ENCODE results near the gene SOWAHA.

Gene SOWAHA

GRCh38 chr5:132807163-132807838 lies 5.8 kb upstream of the SOWAHA start:
- DNase-seq (ENCODE audit: low spot score) = peak; percentile 80

DNA sequence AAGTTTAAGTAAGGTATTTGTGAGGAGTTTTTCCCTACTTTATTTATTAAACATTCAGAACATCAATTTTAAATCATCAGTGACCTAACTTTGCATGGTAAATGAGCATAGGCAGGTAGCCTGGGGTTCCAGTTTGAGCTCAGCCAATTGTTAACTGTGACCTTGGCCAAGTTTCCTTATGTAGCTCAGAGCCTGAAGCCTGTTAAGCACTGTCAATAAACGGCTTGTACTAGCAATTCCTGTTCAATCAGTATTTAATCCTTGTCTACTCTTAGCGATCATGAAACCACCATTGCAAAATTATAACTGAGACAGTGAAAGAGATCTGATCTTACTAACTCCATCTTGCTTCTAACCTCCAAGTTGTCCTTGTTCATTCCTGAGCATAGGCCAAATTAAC lies 4.7 kb upstream of the SOWAHA start:
- DNase-seq (ENCODE audit: low spot score) = no peak

DNA sequence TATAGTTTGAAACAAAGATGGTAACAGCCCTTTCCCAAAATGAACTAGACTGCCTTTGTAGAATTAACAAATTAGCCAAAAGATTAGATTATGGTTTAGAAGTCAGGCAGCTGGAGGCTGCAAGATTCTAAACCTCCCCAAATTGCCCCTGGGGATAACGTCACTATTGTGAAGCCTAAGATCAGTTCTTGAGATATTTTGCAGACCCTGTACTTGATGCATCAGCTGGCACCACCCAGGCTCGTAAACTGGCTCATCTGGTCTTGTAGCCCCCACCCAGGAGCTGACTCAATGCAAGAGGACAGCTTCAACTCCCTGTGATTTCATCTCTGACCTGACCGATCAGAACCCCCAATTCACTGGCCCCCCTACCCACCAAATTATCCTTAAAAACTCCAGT lies 4.2 kb upstream of the SOWAHA start:
- DNase-seq (ENCODE audit: low spot score) = no peak

DNA sequence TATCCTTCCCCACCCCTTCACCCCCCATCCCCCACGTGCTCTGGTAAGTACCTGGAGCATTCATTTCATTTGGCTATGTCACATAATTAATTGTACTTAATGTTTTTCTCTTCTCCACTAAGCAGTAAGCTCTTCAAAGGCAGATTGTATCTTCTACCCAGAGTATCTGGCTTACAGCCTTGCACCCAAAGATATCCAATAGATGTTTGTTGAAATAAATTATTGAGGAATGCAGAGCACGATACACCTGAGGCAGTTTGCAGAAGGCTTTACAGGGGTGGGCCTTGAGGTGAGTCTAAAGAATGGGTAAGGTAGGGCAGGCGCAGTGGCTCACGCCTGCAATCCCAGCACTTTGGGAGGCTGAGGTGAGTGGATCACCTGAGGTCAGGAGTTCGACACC lies 2.5 kb upstream of the SOWAHA start:
- no peak for DNase-seq (ENCODE audit: low spot score)

DNA sequence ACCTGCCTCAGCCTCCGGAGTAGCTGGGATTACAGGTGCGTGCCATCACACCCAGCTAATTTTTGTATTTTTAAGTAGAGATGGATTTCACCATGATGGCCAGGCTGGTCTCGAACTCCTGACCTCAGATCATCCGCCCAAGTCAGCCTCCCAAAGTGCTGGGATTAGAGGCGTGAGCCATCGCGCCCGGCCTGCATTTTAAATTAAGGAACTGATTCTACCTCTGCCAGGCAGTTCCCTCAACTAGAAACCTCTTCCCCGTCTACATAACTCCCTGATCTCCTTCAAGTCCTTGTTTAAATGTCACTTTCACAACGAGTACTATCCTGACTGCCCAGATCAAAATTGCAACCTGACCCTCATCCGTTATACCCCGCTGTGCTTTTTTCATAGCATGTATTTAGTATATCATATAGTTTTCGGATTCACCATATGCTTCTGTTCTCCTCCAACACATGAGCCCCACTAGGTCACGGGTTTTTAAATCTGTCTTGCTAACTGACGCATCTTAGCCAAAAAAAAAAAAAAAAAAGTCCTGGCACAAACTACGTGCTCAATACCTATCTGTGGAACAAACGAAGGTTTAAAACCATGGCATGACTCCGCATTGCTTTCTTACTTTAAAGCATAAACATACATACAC lies 858 bp upstream of the SOWAHA start:
- DNase-seq (ENCODE audit: low spot score) = no peak

DNA sequence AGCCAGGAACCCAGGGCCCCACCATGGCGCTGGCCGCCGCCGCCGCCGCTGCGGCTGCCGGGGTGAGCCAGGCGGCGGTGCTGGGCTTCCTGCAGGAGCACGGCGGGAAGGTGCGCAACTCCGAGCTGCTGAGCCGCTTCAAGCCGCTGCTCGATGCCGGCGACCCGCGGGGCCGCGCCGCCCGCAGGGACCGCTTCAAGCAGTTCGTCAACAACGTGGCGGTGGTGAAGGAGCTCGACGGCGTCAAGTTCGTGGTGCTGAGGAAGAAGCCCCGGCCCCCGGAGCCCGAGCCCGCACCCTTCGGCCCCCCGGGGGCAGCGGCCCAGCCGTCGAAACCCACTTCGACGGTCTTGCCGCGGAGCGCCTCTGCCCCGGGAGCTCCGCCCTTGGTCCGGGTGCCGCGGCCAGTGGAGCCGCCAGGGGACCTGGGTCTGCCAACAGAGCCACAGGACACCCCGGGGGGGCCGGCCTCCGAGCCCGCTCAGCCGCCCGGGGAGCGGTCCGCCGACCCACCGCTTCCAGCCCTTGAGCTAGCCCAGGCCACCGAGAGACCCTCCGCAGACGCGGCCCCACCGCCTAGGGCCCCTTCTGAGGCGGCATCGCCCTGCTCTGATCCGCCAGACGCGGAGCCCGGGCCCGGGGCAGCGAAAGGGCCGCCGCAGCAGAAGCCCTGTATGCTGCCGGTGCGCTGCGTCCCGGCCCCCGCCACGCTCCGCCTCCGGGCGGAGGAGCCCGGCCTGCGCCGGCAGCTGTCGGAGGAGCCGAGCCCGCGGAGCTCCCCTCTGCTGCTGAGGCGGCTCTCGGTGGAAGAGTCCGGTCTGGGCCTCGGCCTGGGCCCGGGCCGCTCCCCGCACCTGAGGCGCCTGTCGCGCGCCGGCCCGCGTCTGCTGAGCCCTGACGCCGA lies 749 bp downstream of the SOWAHA start:
- DNase-seq (ENCODE audit: low spot score) = peak; percentile 68

DNA sequence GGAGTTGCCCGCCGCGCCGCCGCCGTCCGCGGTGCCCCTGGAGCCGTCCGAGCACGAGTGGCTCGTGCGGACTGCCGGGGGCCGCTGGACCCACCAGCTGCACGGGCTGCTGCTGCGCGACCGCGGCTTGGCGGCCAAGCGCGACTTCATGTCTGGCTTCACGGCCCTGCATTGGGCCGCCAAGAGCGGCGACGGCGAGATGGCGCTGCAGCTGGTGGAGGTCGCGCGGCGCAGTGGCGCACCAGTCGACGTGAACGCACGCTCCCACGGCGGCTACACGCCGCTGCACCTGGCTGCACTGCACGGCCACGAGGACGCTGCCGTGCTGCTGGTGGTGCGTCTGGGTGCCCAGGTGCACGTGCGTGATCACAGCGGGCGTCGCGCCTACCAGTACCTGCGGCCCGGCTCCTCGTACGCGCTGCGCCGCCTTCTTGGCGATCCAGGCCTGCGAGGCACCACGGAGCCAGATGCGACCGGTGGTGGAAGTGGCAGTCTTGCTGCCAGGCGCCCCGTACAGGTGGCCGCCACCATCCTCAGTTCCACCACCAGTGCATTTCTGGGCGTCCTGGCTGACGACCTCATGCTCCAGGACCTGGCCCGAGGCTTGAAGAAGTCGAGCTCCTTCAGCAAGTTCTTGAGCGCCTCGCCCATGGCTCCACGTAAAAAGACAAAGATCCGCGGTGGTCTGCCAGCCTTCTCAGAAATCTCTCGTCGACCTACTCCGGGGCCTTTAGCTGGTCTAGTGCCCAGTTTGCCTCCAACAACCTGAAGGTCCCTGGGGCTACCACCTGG lies 1.6 kb downstream of the SOWAHA start:
- DNase-seq (ENCODE audit: low spot score) = no peak

- DNase-seq (ENCODE audit: low spot score) = no peak
These were observed 2.4 kb downstream of the SOWAHA start for GRCh38 chr5:132815454-132815853.

GRCh38 chr5:132816083-132816482 lies 3.0 kb downstream of the SOWAHA start:
- no peak for DNase-seq (ENCODE audit: low spot score)

DNA sequence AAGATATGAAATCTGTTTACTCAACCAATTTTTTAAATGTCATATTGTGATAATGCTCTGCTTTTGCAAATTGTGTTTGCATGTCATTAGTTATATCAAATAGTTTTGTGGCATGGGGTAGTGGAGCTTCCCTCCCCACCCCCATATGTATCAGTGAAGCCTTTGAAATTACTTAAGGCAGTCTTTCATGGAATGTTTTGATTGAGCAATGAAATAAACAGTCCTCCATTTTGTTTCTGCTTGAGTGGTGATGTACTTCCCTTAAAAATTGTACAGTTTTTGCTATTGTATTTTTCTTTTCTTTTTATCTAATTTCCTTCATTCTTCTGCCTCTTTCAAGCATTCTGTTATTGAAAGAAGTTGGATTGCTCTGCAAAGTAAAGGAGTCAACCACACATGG lies 3.5 kb downstream of the SOWAHA start:
- DNase-seq (ENCODE audit: low spot score) = no peak

GRCh38 chr5:132817011-132817410 lies 3.9 kb downstream of the SOWAHA start:
- no peak for DNase-seq (ENCODE audit: low spot score)

GRCh38 chr5:132819468-132819867 lies 6.4 kb downstream of the SOWAHA start:
- DNase-seq (ENCODE audit: low spot score) = peak; percentile 61

DNA sequence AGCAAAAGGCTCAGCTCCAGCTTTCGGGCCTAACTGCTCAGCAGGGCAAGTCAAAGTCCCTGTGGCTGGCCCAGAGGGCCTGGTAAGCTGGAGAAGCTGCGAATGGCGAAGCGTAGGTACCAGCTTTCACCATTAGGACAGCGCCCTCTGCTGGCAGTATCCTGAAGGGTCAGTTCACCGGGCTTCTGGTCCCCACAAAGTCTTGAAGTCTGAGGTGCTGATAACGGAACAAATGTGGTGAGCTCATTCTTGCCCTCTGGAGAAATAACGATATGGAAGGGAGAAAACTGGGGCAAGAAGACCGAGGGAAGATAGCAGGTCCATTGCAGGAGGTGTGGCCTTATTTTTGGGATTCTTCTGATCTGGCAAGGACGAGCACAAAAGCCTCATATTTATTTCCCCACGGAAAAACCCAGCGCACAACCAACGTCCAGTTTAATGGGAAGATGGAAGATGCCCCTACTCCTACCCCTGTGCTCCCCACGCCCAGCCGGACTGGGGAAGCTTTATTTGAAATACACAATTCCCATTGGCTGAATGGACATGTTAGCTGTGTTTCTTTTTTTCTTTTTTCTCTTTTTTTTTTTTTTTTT lies 7.2 kb downstream of the SOWAHA start:
- DNase-seq (ENCODE audit: low spot score) = peak; percentile 97

- DNase-seq (ENCODE audit: low spot score) = peak; percentile 18
These were observed 8.2 kb downstream of the SOWAHA start for GRCh38 chr5:132821350-132821749.

GRCh38 chr5:132821791-132822190 lies 8.7 kb downstream of the SOWAHA start:
- peak; percentile 79 for DNase-seq (ENCODE audit: low spot score)

- DNase-seq (ENCODE audit: low spot score) = no peak
These were observed 9.8 kb downstream of the SOWAHA start for GRCh38 chr5:132822650-132823480.

DNA sequence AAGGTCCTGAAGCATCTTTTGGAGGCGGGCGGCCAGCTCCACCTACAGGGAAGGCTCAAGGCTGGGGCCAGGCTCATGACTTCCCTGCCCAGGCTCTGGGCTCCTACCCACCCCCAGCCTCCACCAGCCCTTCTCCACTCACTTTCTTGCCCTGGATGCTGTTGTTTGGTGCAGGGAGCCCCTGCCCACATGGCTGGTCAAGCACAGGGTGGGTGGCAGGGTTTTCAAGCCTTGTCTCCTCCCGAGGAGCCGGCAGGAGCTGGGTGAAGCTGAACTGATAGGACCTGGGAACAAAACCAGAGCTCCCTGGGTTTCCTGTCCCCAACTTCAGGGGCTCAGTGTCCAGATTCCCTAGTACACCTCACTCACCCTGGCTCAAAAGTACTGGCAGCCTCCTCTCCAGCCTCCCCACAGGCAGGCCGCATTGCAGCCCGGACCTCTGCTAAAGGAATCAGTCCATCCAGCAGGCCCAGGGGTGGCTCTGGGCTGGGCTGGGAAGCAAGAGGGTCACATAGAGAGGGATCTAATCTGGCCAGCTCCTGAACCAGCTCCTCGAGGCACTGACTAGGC lies 10.5 kb downstream of the SOWAHA start:
- no peak for DNase-seq (ENCODE audit: low spot score)

- DNase-seq (ENCODE audit: low spot score) = no peak
These were observed 11.3 kb downstream of the SOWAHA start for GRCh38 chr5:132824426-132824825.

- DNase-seq (ENCODE audit: low spot score) = no peak
These were observed 12.1 kb downstream of the SOWAHA start for GRCh38 chr5:132825033-132825833.

All from Ammon's horn (tissue), 1 donor.